HG02870 (cell line): ENCODE measurements around the gene APOL4.
"Not testable (repeated sequence)": the region's sequence is repeated elsewhere in the genome, so short reads cannot be mapped to it uniquely, and the experiment has no call there.

ENCODE experiments used
- ATAC-seq: cut with Tn5 transposase; IDR thresholded peaks from one replicate; pipeline ENCODE4 v1.9.1; 2021; ENCODE audit warnings: mild to moderate bottlenecking, moderate library complexity; ENCODE audit not compliant: unreplicated experiment

Gene APOL4

GRCh38 chr22:36187862-36188261 is 13.7 kb downstream of the APOL4 start:
- ATAC-seq, result not testable (repeated sequence)

DNA sequence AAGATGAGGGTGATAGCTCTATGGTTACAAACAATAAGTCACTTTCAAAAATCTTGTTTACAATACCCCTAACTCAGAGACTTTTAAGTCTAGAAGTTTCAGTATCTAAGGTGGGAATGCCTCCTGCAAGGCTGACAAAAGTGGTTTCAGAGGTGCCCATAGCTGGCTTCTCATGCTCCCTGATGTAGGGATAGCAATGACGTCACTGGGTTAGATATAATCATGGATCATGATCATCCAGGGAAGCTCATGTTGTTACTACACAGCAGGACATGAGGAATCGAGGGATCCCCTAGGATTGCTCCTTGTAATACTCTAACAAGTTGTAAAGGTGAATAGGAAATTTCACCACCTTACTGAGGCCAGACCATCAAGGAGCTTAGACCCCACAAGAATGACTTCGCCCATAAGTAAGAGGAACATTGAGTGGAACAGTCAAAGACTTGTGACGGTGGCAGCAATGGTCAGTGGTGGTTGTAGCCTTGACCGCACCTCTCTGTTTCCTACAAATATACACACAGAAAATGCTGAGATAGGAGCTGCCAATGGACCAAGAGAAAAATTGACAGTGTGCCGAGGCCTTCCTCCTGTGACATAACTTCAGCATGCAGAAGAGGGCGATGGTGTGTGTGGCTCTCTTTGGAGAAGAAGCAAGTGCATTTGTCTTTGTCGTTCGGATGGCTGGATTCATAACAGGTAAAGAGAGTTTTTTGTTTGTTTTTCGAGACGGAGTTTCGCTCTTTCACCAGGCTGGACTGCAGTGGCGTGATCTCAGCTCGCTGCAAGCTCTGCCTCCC is 15.6 kb downstream of the APOL4 start:
- ATAC-seq, result no peak

GRCh38 chr22:36184433-36185025 is 17.1 kb downstream of the APOL4 start:
- ATAC-seq, result no peak

- no peak for ATAC-seq
Observed at GRCh38 chr22:36183446-36183845, 18.2 kb downstream of the APOL4 start.

DNA sequence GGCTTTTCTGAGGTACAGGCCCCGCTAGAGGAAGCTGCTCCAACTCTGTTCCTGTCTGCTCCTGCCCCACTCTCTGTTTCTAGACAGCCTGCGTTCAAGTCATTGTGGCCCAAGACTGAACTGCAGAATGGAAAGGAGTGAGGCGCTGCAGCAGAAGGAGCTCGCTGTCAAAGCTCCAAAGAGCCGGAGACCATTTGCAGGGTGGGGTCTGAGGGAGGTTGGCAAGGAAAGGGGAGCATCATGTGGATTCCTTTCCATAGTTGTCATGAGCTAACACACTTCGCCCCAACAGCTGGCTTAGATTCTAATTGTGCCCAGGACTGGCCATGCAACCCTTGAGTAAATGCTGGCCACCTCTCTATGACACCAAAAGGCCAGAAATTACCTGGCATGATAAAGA is 18.8 kb downstream of the APOL4 start:
- no peak for ATAC-seq

GRCh38 chr22:36182056-36182455 is 19.6 kb downstream of the APOL4 start:
- ATAC-seq, result no peak

DNA sequence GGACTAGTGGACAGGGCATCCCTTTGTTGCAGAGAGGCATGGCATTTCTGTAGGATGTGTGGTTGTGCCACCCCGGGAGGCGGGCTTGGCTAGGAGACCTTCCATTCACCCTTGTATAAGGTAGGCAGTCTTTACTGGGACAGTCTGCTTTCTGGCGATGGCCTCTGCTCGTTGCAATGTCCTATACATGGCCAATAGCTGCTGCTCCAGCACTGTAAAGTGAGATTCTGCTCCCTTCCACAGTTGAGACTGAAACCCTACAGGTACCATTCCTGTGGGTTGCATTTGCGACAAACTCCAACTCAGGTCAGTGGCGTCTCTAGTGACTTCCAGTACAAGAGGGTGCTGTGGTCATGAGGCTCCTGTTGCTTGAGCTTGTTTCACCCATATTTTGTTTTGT is 20.7 kb downstream of the APOL4 start:
- ATAC-seq, result no peak

- ATAC-seq, result no peak
Observed at GRCh38 chr22:36180038-36180880, 21.4 kb downstream of the APOL4 start.

GRCh38 chr22:36177160-36177559 is 24.4 kb downstream of the APOL4 start:
- ATAC-seq, result no peak

DNA sequence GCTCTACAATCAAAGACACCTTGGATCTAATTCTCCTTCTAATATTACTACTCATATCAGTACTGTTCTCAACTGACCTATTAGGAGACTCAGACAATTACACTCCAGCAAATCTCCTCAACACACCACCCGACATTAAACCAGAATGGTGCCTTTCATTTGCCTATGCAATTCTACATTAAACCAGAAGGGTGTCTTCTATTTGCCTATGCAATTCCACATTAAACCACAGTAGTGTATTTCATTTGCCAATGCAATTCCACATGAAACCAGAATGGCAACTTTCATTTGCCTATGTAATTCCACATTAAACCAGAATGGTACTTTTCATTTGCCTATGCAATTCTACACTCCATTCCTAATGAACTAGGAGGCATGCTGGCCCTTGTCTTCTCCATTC is 25.7 kb downstream of the APOL4 start:
- no peak for ATAC-seq

- no peak for ATAC-seq
Observed at GRCh38 chr22:36171941-36172340, 29.7 kb downstream of the APOL4 start.

DNA sequence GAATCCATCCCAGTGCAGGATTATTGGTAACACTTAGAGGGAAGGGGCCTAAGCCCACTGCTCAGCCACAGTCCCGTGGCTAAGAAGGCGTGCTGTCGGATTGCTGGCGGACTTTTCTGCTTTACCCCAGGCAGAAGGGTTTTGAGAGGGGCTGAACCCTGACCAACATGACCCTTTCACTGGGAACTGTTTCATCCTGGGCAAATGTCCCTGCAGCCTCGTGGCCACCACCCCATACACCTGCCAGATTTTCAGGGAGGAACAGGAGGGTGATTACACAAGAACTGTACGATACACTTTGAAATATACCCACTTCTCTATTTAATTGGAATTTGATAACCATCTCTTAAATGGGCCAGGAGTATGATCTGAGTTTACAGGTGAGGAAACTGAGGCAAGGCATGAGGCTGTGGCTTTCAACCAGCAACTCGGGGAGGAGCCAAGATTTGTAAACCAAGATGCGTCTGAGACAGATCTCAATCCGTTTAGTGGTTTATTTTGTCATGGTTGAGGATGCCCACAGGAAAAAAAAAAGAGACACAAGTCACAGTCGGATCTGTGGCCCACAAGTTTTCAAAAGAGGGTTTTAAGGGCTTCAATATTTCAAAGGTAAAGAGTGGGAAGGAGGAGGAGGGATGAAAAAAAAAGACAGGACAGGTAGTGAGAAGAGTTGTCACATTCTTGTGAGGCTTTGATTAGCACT is 34.9 kb downstream of the APOL4 start:
- no peak for ATAC-seq

- no peak for ATAC-seq
Observed at GRCh38 chr22:36166086-36166485, 35.5 kb downstream of the APOL4 start.

GRCh38 chr22:36165141-36165540 is 36.5 kb downstream of the APOL4 start:
- ATAC-seq, result no peak

DNA sequence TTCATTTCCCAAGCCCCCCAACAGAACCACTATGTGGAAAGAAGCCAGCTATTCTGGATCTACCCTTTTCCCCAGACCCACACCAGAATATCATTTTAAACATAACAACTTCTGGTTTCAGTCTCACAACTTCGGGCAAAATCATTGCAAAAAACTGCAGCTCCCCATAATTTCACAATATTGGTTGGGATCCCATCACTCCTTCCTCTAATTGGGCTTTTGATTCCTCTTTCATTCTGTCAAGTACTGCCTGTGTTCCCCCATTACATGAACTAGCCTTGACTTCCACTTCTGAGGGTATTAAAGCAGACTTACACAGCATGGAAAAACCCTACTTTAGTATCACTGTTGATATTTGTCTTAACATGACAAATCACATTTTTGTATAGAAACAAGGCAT is 37.0 kb downstream of the APOL4 start:
- ATAC-seq, result no peak

- ATAC-seq, result no peak
Observed at GRCh38 chr22:36163497-36163896, 38.1 kb downstream of the APOL4 start.

DNA sequence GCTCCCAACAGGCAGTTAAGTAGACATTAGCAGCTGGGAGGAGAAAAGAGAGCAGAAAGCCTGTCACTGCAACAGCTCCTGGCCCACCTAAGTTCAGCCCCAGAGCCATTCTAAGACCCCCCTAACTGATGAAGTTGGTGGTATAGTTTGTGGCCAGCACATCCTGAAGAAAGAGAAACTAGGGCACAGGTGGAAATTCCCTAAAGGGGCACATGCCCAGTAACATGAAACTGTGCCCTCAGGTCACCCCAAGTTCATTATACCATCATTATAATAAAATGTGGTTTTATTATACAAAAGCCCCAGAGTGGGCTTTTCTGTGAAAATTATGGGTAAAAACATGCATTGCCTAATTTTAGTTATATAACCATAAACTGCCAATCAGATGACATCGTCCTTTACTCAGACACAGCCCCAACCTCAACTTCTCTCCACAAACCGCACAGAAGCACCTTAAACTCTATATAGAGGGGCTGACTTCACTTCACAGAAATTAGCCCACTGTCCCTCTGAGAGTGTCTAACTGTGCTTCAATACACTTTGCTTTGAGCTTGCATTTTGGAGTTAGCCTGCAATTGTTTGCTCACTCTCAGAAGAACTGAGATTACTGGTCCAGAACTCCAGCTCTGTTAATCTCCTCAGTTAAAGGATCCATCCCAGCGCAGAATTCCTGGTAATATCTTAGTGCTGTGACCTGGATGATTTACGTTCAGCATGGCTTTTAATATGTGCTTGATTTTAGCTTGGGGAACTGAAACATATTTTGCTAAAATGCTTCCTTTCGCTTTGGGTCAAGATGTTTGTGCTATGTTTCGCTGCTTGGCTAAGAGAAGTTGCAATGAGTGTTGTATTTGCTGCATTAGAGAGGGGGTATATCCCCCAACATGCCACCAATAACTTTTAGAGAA is 39.2 kb downstream of the APOL4 start:
- ATAC-seq, result peak; percentile 51

DNA sequence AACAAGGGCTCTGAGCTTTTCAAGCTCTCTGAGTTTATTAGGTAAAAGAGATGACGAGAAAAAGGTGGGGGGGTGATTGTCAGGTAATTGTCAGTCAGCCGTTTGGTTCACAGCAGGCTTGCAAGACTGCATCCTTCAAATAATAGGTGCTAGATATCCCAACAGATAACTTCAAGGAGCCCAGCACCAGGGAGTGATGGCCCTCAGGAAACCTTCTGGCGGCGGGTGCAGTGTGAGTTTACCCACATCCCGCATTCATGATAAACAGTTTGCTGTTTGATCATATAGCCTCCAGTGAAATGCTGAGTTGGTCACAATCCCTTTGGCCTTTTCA is 39.8 kb downstream of the APOL4 start:
- ATAC-seq, result not testable (repeated sequence)

GRCh38 chr22:36160499-36160942 is 41.1 kb downstream of the APOL4 start, which contains the start of gene APOL3:
Gene APOL3, minus strand, starts transcription at chr22:36160755. Its CDS starts 11,700 bp downstream, at chr22:36149055.
- no peak for ATAC-seq
